Globus pallidus (tissue), 1 donor: ENCODE measurements around the gene COL4A1.

Experiments used
- DNase-seq: peaks from one replicate; pipeline ENCODE4 v3.0.0-alpha.2; 2015; ENCODE audit warnings: low spot score

COL4A1 gene

GRCh38 chr13:110237875-110238817 is 68.8 kb downstream of the COL4A1 start:
- DNase-seq: no peak

GRCh38 chr13:110236831-110237261 is 70.1 kb downstream of the COL4A1 start:
- DNase-seq: no peak

- no peak for DNase-seq
Observed at GRCh38 chr13:110236431-110236830, 70.5 kb downstream of the COL4A1 start.

- DNase-seq: no peak
Observed at GRCh38 chr13:110234532-110234931, 72.4 kb downstream of the COL4A1 start.

- DNase-seq: no peak
Observed at GRCh38 chr13:110233951-110234280, 73.0 kb downstream of the COL4A1 start.

GRCh38 chr13:110233181-110233950 is 73.6 kb downstream of the COL4A1 start:
- no peak for DNase-seq

GRCh38 chr13:110232756-110233155 is 74.2 kb downstream of the COL4A1 start:
- no peak for DNase-seq

GRCh38 chr13:110232142-110232541 is 74.8 kb downstream of the COL4A1 start:
- DNase-seq: no peak

- DNase-seq: no peak
Observed at GRCh38 chr13:110231348-110232047, 75.5 kb downstream of the COL4A1 start.

GRCh38 chr13:110230661-110231347 is 76.2 kb downstream of the COL4A1 start:
- no peak for DNase-seq

- DNase-seq: no peak
Observed at GRCh38 chr13:110229905-110230563, 76.9 kb downstream of the COL4A1 start.

- no peak for DNase-seq
Observed at GRCh38 chr13:110228936-110229904, 77.7 kb downstream of the COL4A1 start.

GRCh38 chr13:110227864-110228643 is 78.9 kb downstream of the COL4A1 start:
- DNase-seq: no peak

- no peak for DNase-seq
Observed at GRCh38 chr13:110227416-110227815, 79.5 kb downstream of the COL4A1 start.

GRCh38 chr13:110225609-110226574 is 81.1 kb downstream of the COL4A1 start:
- no peak for DNase-seq

- no peak for DNase-seq
Observed at GRCh38 chr13:110225003-110225402, 82.0 kb downstream of the COL4A1 start.

- DNase-seq: no peak
Observed at GRCh38 chr13:110224519-110224918, 82.4 kb downstream of the COL4A1 start.
